NOMO-1 treated with dmso at 0.1 percent for 144 hours (cell line): ENCODE results near the gene CFL2.
"Not testable (repeated sequence)": the region's sequence is repeated elsewhere in the genome, so short reads cannot be mapped to it uniquely, and the experiment has no call there.

Experiments used
- DNase-seq: peaks from one replicate; lab custom pipeline; 2025; ENCODE audit not compliant: unreplicated experiment; lab: John Stamatoyannopoulos, UW

CFL2 gene

GRCh38 chr14:34711796-34712712, 2.3 kb downstream of the CFL2 start:
- no peak for DNase-seq

GRCh38 chr14:34711169-34711568, 3.2 kb downstream of the CFL2 start:
- DNase-seq, result no peak

GRCh38 chr14:34710744-34711143, 3.6 kb downstream of the CFL2 start:
- DNase-seq, result no peak

- DNase-seq, result no peak
Observed at GRCh38 chr14:34710006-34710405, 4.4 kb downstream of the CFL2 start.

- no peak for DNase-seq
Observed at GRCh38 chr14:34707722-34708121, 6.7 kb downstream of the CFL2 start.

- DNase-seq, result no peak
Observed at GRCh38 chr14:34701808-34702207, 12.6 kb downstream of the CFL2 start.

- no peak for DNase-seq
Observed at GRCh38 chr14:34700622-34701130, 13.7 kb downstream of the CFL2 start.

- DNase-seq, result no peak
Observed at GRCh38 chr14:34699873-34700621, 14.3 kb downstream of the CFL2 start.

GRCh38 chr14:34694216-34694615, 20.2 kb downstream of the CFL2 start:
- not testable (repeated sequence) for DNase-seq

GRCh38 chr14:34693228-34693939, 21.0 kb downstream of the CFL2 start:
- peak; percentile 32 for DNase-seq

GRCh38 chr14:34692898-34693227, 21.5 kb downstream of the CFL2 start:
- DNase-seq, result no peak

- DNase-seq, result no peak
Observed at GRCh38 chr14:34692348-34692747, 22.0 kb downstream of the CFL2 start.

- DNase-seq, result no peak
Observed at GRCh38 chr14:34691206-34691605, 23.2 kb downstream of the CFL2 start.

GRCh38 chr14:34688470-34689206, 25.8 kb downstream of the CFL2 start:
- no peak for DNase-seq

- DNase-seq, result no peak
Observed at GRCh38 chr14:34685819-34686428, 28.5 kb downstream of the CFL2 start.

GRCh38 chr14:34684578-34684977, 29.8 kb downstream of the CFL2 start:
- peak; percentile 68 for DNase-seq

GRCh38 chr14:34682787-34683321, 31.5 kb downstream of the CFL2 start:
- DNase-seq, result no peak

- no peak for DNase-seq
Observed at GRCh38 chr14:34680806-34681479, 33.5 kb downstream of the CFL2 start.

GRCh38 chr14:34678735-34679134, 35.7 kb downstream of the CFL2 start:
- no peak for DNase-seq
